Epithelial cell of prostate (primary cell): ENCODE data around the gene RNF19B.
"Not testable (repeated sequence)": the region's sequence is repeated elsewhere in the genome, so short reads cannot be mapped to it uniquely, and the experiment has no call there.

Experiments used
- DNase-seq: peaks from one replicate; pipeline ENCODE4 v3.0.0-alpha.2; 2011; ENCODE audit warnings: low read depth, low spot score
- H3K27ac ChIP-seq: fragments of 450-650 bp; 2 replicates; pipeline ENCODE4 v1.5.1; 2017; ENCODE audit warnings: mild to moderate bottlenecking

Gene RNF19B

DNA sequence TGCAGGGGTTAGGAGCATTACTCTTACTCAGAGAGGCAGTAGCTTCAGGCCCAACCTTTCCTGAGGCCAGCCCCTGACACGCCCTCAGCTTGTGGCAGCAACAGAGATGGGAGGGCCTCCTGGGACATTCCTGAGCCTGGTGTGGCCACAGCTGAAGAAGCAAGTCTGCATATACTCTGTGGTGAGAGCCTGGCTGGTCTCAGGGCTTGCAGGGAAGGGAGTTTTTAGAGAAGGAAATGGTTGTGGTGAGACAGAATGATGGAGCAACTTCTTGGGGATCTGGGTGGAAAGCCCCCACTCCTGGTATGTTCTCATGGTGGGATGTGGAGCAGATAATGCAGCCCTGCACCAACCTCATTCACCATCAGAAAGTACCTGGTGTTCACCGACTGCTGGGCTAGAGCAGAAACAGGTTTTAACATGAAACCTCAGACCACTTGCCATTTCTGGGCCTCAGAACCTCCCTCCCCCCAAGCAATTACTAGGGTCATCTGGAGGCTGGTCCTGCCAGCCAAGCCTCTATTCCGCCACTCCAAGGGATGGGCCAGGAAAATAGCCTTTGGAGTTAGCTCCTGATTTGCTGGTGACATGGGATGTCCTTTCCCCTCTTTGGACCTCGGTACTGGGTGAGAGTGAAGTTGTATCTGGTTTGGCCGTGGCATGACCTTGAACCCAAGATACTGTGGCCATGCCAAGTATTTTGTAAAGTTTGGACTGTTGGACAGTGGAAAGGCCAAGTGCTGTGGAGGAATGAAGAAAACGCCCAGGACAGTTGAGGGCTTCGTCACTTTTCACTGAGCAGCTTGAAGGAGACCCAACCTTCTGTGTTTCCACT lies 28.1 kb upstream of the RNF19B start:
- peak; percentile 96 for DNase-seq
- H3K27ac ChIP-seq: peak overlapping the region; percentile 87

GRCh38 chr1:32991819-32992488 lies 27.3 kb upstream of the RNF19B start:
- DNase-seq: no peak
- H3K27ac ChIP-seq: peak overlapping the region; percentile 87

- peak overlapping the region; percentile 87 for H3K27ac ChIP-seq
- no peak for DNase-seq
Measured at GRCh38 chr1:32991386-32991785, 26.8 kb upstream of the RNF19B start.

DNA sequence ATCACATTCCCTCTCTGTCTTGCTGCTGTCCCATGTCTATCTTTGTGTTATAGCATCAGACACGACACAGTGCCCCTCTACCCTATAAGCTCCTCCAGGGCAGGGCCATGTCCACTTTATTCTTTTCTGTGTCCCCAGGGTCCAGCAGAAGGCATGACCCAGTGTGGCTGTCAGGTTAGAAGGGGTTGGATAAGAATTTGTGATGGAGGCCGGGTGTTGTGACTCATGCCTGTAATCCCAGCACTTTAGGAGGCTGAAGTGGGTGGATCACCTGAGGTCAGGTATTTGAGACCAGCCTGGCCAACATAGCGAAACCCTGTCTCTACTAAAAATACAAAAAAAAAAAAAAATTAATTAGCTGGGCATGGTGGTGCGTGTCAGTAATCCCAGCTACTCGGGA lies 26.3 kb upstream of the RNF19B start:
- H3K27ac ChIP-seq: peak overlapping the region; percentile 87
- no peak for DNase-seq

- H3K27ac ChIP-seq: peak overlapping the region; percentile 87
- DNase-seq: no peak
Measured at GRCh38 chr1:32989160-32990050, 24.8 kb upstream of the RNF19B start.

GRCh38 chr1:32988665-32989064 lies 24.1 kb upstream of the RNF19B start:
- H3K27ac ChIP-seq: peak overlapping the region; percentile 87
- DNase-seq: no peak

GRCh38 chr1:32985226-32985625 lies 20.6 kb upstream of the RNF19B start:
- DNase-seq: no peak
- H3K27ac ChIP-seq: no peak overlapping the region

- no peak overlapping the region for H3K27ac ChIP-seq
- DNase-seq: no peak
Measured at GRCh38 chr1:32984455-32985171, 20.0 kb upstream of the RNF19B start.

GRCh38 chr1:32984090-32984454 lies 19.5 kb upstream of the RNF19B start:
- no peak overlapping the region for H3K27ac ChIP-seq
- no peak for DNase-seq

- no peak for DNase-seq
- no peak overlapping the region for H3K27ac ChIP-seq
Measured at GRCh38 chr1:32983020-32983419, 18.4 kb upstream of the RNF19B start.

- peak overlapping the region; percentile 94 for H3K27ac ChIP-seq
- DNase-seq: peak; percentile 95
Measured at GRCh38 chr1:32981003-32981901, 16.6 kb upstream of the RNF19B start.

GRCh38 chr1:32980080-32980479 lies 15.5 kb upstream of the RNF19B start:
- peak overlapping the region; percentile 94 for H3K27ac ChIP-seq
- no peak for DNase-seq

- H3K27ac ChIP-seq: no peak overlapping the region
- DNase-seq: no peak
Measured at GRCh38 chr1:32978854-32979253, 14.2 kb upstream of the RNF19B start.

DNA sequence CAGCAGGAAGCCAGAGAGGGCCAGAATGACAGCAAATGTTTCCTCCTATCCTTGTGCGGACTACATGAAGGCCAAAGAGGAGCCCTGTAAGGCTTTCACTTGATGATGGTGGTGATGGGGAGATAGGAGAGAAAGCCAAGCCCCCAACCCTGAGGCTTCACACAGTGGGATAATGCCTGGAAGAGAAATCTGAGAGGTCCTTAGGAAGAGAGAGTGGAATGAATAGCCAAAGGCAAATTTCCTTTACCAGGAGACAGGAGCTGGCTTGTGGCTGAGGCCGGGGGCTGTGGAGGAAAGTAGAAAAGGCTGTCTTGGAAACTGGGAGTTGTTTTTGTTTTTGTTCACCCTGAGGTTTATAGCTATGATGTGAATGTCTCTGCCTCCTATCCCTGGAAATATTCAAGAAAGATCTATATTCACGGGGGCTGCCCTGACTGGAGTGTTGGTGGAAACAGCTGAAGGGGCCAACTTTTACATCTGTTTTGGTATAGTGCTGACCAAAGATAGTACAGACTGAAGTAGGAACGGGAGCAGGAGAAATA lies 13.0 kb upstream of the RNF19B start:
- no peak overlapping the region for H3K27ac ChIP-seq
- no peak for DNase-seq

DNA sequence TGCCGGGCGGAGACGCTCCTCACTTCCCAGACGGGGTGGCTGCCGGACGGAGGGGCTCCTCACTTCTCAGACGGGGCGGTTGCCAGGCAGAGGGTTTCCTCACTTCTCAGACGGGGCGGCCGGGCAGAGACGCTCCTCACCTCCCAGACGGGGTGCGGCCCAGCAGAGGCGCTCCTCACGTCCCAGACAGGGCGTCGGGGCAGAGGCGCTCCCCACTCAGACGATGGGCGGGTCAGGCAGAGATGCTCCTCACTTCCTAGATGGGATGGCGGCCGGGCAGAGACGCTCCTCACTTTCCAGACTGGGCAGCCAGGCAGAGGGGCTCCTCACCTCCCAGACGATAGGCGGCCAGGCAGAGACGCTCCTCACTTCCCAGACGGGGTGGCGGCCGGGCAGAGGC lies 10.4 kb upstream of the RNF19B start:
- DNase-seq, H3K27ac ChIP-seq: not testable (repeated sequence)

DNA sequence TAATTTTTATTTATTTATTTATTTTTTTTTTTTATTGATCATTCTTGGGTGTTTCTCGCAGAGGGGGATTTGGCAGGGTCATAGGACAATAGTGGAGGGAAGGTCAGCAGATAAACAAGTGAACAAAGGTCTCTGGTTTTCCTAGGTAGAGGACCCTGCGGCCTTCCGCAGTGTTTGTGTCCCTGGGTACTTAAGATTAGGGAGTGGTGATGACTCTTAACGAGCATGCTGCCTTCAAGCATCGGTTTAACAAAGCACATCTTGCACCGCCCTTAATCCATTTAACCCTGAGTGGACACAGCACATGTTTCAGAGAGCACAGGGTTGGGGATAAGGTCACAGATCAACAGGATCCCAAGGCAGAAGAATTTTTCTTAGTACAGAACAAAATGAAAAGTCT lies 8.8 kb upstream of the RNF19B start:
- H3K27ac ChIP-seq, DNase-seq: not testable (repeated sequence)

DNA sequence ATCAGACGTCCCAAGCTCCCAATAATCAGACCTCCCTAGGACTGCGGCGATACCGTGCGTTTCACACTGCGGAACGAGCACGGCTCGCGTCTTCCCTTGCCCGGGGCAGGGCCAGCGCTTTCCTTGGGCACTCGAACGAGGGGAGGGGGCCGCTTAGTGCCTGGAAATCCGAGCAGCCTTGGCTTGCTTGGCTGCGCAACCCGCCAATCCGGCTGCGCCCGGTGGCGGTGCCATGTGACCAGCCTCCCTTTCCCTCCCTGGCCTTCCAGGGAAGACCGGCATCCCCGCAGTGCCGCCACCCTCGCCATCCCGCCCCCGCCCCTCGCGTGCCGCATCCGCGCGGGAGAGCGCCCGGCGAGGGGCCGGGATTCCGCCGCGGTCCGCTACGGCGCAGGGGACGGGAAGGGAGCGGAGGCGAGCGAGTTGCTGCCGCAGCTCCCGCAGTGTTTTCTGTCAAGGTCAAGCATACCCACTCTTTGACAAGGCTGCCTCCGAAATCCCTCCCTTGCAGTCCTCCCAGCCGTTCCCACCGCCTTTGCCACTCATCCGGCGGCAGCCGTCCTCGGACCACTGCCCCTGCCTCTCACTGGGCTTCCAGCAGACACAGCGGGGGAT lies 8.3 kb upstream of the RNF19B start:
- H3K27ac ChIP-seq: no peak overlapping the region

DNA sequence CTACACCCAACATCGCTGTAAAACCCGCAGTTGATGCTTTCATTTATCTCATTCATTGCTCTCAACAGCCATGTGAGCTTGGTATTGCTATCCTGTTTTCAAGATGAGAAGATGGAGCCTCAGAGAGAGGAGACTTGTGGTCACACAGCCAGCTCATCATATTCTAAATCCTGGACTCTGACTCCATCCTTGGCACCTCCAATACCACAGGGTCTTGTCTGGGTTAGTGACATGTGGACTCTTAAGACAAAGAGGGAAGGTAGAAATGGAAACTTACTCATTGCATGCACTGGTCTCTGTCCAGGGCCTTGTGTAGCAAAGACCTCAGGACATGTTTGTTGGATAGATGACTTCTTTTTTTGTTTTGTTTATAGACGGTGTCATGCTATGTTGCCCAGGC lies 7.0 kb upstream of the RNF19B start:
- no peak for DNase-seq
- H3K27ac ChIP-seq: no peak overlapping the region

More for the DNA sequence above, 8.3 kb upstream of the RNF19B start:
- DNase-seq: no peak
